ENCODE data around the gene CCDC7.
A peak's percentile ranks its signal among the peaks of the same experiment; 100 is the strongest.
"Not testable (repeated sequence)": the region's sequence is repeated elsewhere in the genome, so short reads cannot be mapped to it uniquely, and the experiment has no call there.

Gene CCDC7

DNA sequence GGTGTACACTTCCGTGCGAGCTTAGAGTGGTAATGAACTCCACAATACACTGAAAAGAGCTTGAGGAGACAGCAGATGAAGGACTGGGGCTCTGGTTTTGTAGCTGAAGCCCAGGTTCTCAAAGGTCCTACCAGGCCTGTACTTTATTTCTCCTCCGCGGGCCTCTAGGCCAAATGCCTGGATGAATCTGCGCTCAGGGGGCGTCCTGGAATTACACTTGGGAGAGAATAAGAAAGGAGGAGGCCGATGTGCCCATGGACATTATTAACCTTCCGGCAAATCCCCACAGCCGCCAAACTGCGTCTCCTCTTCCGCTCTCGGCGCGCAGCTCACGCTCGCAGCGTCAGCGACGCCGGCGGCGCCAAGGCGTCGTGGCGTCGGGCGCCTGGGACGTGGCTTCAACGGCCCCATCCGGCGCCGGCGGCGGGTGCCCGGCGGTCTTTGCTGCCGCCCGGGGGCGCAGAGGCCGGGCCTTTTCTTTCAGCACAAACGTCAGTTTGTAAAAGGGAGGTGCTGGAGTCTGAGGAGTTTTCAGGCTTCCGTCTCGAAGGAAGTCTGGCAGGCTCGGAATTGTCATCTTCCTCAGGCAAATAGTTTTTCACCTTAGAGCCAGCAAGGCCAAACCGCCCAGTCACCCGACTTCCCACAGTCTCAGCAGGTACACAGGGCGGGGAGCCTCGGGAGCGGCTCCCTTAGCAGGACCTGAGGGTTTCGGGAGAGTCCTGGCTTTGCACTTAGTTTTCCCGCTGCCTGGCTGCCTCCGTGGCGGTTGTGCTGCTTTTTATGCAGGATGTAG is at the start of gene CCDC7:
CCDC7 (plus strand) TSS at position 401 of the 796 bp plus-strand sequence. CDS start 5,503 bp downstream, outside the sequence.
- peak in 50 of 51 donors; percentile 33 to 92 (median 72) for DNase-seq

DNA sequence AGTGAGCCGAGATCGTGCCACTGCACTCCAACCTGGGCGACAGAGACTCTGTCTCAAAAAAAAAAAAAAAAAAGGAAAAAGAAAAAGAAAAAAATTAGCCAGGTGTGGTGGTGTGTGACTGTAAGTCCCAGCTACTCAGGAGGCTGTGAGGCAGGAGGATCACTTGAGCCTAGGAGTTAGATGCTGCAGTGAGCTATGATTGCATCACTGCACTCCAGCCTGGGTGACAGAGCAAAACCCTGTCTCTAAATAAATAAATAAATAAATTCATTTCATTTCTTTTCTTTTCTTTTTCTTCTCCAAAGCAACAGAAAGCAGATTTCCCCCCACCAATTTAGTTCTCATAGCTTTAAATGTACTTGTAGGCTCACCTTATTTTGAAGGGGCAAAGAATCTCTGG is 48.8 kb upstream of the CCDC7 start:
- not testable (repeated sequence) for DNase-seq

DNA sequence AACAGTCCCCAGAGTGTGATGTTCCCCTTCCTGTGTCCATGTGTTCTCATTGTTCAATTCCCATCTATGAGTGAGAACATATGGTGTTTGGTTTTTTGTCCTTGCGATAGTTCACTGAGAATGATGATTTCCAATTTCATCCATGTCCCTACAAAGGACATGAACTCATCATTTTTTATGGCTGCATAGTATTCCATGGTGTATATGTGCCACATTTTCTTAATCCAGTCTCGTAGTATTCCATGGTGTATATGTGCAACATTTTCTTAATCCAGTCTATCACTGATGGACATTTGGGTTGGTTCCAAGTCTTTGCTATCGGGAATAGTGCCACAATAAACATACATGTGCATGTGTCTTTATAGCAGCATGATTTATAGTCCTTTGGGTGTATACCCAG is 46.2 kb upstream of the CCDC7 start:
- not testable (repeated sequence) for DNase-seq

DNA sequence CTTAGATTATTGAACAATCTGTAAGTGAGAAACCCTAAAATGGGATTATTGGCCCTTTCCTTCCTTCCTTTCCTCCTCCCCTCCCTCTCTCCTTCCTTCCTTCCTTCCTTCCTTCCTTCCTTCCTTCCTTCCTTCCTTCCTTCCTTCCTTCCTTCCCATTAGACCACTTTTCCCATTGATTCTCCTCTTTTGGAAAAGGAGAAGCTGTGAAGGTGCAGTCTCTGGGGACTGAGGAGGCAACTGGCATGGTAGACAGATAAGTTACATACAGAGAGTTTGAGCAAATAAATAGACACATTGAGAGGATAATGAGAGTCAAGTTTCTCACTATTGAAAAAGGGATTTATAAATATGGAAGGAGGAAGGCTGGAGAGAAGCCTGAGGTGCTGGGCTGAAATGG is 45.0 kb upstream of the CCDC7 start:
- no peak for DNase-seq

GRCh38 chr10:32402499-32402898 is 43.4 kb upstream of the CCDC7 start:
- no peak for DNase-seq

GRCh38 chr10:32403091-32403490 is 42.8 kb upstream of the CCDC7 start:
- DNase-seq, result no peak

DNA sequence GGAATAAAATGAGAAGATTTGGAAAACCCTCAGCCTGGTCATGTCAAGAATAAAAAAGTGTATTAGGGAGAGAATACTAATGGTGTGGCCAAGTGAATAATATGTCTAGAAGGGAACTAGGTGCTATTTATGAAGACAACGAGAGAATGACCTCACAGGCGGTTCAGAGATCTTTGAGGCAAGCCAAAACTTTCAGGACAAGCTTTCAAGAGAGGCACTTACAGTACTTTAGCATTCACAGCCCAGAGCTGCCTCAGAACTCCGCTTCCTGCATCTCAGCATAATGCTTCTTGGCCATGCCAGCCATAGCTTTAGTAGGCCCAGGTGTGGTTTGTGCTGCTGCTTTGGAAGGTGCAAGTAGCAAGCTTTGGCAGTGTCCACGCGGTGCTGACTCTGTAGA is 37.2 kb upstream of the CCDC7 start:
- no peak for DNase-seq

DNA sequence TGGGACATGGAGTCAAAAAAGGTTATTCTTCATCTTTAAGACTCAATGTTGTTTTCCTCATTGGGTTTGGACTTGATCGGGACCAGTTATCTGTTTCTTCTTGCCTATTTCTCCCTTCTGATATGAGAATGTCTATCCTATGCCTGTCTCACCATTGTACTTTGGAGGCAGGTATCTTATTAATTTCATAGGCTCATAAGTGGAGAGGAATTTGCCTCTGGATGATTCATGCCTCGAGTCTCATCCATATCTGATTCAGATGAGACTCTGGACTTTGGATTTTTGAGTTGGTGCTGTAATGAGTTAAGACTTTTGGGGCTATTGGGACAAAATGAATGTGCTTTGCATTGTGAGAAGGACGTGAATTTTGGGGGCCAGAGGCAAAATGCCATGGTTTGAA is 36.2 kb upstream of the CCDC7 start:
- DNase-seq, result no peak

GRCh38 chr10:32410569-32410968 is 35.4 kb upstream of the CCDC7 start:
- DNase-seq, result no peak

- no peak for DNase-seq
Measured at GRCh38 chr10:32411797-32412498, 34.0 kb upstream of the CCDC7 start.

DNA sequence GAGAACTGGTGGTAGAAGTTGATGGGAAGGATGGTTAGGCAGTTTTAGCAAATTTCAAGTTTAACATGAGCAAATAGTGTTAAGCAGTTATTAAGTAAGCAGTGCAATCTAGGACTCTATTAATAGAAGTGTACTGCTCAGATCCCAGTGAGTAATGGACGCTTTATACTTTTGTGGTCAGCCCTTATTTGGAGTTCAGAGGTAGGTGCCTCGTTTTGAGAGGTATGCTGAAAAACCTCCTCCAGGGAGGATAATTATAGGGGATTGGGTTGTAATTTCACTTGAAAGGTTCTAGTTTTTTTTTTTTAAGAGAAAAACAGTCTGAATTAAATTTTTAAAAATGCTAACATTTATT is 33.5 kb upstream of the CCDC7 start:
- no peak for DNase-seq

DNA sequence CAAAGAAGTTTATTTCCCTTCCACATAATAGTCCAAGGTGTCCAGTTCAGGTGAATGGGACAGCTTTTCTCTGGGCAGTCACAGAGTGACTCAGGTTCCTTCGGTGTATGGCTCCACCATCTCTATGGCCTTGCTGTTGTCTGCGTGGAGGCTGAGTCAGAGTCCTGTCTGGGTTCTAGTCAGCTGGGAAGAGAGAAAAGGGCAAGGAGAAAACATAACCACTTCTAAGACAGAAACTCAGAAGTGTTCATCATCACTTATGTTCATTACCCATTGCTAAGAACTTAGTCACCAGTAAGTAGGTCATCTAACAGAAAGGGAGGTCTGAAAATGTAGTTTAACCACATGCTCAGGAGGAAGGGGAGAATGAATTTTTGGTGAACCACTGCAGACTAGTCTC is 32.4 kb upstream of the CCDC7 start:
- DNase-seq, result no peak

GRCh38 chr10:32415361-32415760 is 30.6 kb upstream of the CCDC7 start:
- DNase-seq, result no peak

DNA sequence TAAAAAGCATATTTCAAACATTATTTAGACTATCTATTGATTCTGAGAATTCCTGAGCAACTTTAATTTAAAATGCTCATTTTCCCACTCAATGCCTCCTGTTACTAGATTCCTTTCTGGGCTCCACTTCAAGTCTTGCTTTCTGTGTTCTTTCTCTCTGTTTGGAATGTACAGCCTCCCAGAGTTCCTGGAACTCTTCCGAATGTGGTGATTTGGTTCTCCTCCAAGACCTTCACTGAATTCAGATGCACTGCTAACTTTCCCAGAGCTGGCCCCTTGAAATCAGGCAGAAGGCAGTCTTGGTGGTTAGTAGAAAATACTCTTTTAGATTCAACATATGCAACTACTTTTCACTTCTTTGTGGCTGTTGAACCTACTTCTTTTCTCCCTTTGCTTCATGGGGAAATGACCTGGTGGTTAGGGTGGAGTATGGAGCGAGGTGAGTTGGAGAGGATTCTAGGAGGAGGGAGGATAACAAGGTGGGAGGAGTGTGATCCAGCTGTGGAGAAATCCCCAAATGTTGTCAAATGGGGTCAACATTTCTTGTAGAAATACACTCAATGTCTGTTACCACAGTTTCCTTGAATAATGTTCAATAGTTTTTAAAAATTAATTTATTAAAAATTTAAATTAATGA is 27.9 kb upstream of the CCDC7 start:
- DNase-seq, result peak in 15 of 51 donors; percentile 0 to 42 (median 5)

DNA sequence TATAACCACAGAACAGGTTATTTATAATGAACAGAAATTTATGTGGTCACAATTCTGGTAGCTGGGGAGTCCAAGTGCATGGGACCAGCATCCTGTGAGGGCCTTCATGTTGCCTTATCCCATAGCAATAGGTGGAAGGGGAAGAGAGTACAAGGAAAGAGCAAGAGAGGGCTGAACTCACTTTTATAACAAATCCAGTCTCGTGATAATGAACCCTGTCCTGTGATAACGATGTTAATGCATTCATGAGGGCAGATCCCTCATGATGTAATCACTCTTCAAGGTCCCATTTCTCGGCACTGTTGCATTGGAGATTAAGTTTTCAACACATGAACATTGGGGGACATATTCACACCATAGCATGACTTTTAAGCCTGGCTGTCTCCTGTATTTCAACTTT is 27.4 kb upstream of the CCDC7 start:
- DNase-seq, result no peak

- DNase-seq, result no peak
Measured at GRCh38 chr10:32419615-32420014, 26.3 kb upstream of the CCDC7 start.

- no peak for DNase-seq
Measured at GRCh38 chr10:32426186-32426585, 19.8 kb upstream of the CCDC7 start.

DNA sequence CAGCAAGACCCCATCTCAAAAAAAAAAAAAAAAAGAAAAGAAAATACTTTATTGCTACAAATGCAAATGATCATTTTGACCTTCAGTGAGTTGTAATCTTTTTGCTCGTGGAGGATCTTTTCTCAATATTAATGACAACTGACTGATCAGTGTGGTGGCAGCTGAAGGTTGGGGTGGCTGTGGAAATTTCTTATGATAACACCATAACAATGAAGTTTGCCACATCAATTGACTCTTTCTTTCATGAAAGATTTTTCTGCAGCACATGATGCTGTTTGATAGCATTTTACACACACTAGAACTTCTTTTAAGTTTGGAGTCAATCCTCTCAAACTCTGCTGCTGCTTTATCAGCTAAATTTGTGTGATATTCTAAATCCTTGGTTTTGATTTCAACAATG is 12.4 kb upstream of the CCDC7 start:
- no peak for DNase-seq

GRCh38 chr10:32436215-32436614 is 9.7 kb upstream of the CCDC7 start:
- no peak for DNase-seq

DNA sequence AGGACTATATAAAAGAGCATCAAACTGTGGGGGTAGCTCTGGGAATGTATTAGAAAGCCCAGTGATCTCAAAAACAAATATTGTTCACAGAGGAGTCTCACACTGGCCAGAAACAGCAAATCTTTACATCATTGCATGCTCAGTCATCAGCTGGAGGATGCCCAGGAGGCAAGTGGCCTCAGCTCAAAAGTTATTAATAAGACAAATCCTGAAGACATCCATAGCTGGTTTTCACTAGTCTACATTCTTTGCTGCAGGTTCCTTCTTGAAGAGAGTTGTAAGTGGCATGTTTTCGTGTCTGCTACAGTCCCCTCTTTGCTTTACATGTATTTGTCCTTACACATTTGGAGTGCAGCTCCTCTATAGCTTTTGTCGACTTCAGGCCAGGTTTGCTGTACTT is 8.6 kb upstream of the CCDC7 start:
- DNase-seq, result no peak

- no peak for DNase-seq
Measured at GRCh38 chr10:32445036-32445435, 904 bp upstream of the CCDC7 start.

DNA sequence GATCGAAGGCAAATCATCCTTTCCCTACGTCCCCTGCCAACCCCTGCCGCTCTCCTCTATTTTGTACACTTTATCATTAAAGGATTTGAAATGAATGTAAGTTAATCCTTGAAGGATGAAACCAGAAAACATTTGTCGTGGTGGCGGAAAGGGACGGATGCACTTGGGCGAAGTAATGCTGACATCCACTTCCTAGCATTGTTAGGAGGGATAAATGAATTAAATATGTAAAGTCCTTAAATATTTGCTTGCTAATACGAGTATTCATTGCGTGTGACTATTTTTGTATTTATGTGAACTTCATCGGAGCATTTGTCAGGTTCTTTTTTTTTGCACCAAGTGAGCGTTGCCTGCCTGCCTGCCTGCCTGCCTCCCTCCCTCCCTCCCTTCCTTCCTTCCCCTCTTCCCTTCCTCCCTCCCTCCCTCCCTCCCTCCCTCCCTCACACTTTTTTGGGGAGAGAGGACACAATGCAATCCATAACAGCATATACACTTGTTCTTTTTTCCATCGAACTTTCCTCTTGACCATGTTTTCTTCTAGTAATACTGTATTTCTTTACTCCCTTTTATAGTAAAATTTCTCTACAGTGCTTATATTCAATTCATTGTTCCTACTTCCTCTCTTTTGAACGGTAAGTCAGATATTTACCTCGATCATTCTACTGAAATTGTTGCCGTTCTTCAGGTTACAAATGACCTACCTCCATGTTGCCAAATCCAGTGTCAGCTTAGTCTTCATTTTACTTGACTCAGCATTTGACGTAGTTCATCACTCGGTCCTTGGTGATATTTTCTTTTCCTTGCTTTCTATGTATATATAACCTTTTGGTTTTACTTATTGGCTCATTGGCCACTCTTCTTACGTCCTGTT is 831 bp downstream of the CCDC7 start:
- peak in 6 of 51 donors; percentile 8 to 86 (median 14) for DNase-seq
